K562 (cell line): ENCODE data around the gene DLGAP5. TPM values are rescaled to one million over a fixed set of nuclear protein-coding genes. Genes with fewer than 3 reads are reported as not detected.

Source experiments
- ATAC-seq: fragments of 200-7000 bp; cut with Tn5 transposase; 3 replicates; pipeline ENCODE4 v1.9.1; 2020; ENCODE audit warnings: moderate library complexity
- BruUV-seq: library from RNA; stranded (reverse); fragments of 400-500 nt; replicated peaks from 2 replicates; lab custom pipeline; 2021; lab: Mats Ljungman, UMichigan
- CTCF ChIA-PET: fragments of 300-600 bp; formaldehyde crosslinking; extraction: SDS; loops from one replicate; lab custom pipeline; 2021; ENCODE audit warnings: low intra/inter-chr PET ratio; lab: Yijun Ruan, JAX
- POLR2A ChIA-PET: fragments of 300-600, 350-650 bp; sonication (Branson Sonifier 250); formaldehyde crosslinking; extraction: SDS; loops from one replicate; lab custom pipeline; 2021; ENCODE audit warnings: antibody characterized with exemption, inconsistent platforms; lab: Yijun Ruan, JAX
- DNase-seq, 4 experiments: peaks; one replicate each; pipeline versions ENCODE4 v3.0.0 to v3.0.0-alpha.2; 2011 to 2018; ENCODE audit warnings: low spot score in 3 of 4, mixed read lengths in 3 of 4; ENCODE audit errors: extremely low read depth in 1 of 4
- FAIRE-seq: peaks from 2 replicates; lab custom pipeline; 2011; peaks lifted over from hg19 to GRCh38; lab: Jason Lieb, UNC
- H2AFZ ChIP-seq: 2 replicates; pipeline ENCODE4 v1.6.0; 2011; ENCODE audit warnings: low read depth, low read length, control low read depth, inconsistent platforms
- H3K27ac ChIP-seq: fragments of 200-600 bp; 3 replicates; pipeline ENCODE4 v1.8.0; 2011; ENCODE audit warnings: low read depth, mild to moderate bottlenecking, control low read depth, inconsistent platforms, low read length, moderate library complexity, mixed read lengths; ENCODE audit errors: extremely low read depth
- H3K27me3 ChIP-seq, 2 experiments: fragments of 300-600 bp in 1 of 2; 2 replicates in 1 of 2; 3 replicates in 1 of 2; pipeline versions ENCODE4 v1.6.0 to v1.8.0; 2011; ENCODE audit warnings: inconsistent platforms in 2 of 2, low read length in 2 of 2, mild to moderate bottlenecking in 1 of 2, mixed read lengths in 1 of 2, moderate library complexity in 1 of 2; ENCODE audit not compliant: control insufficient read depth in 2 of 2, insufficient read depth in 2 of 2
- H3K36me3 ChIP-seq: fragments of 300-600 bp; 3 replicates; pipeline ENCODE4 v1.8.0; 2011; ENCODE audit warnings: mild to moderate bottlenecking, low read length, inconsistent platforms; ENCODE audit not compliant: control insufficient read depth, insufficient read depth
- H3K4me1 ChIP-seq, 2 experiments: fragments of 200-600 bp in 1 of 2; replicated peaks in 1 of 2; 2 replicates in 1 of 2; 3 replicates in 1 of 2; pipeline versions ENCODE4 v1.5.1 to v1.8.0; 2011; ENCODE audit warnings: inconsistent platforms in 2 of 2, low read length in 2 of 2, mild to moderate bottlenecking in 1 of 2, mixed read lengths in 1 of 2, moderate library complexity in 1 of 2; ENCODE audit not compliant: control insufficient read depth in 2 of 2, insufficient read depth in 2 of 2
- H3K4me2 ChIP-seq: 2 replicates; pipeline ENCODE4 v1.6.1; 2011; ENCODE audit warnings: low read length, control low read depth, inconsistent platforms, mixed read lengths; ENCODE audit not compliant: insufficient read depth
- H3K4me3 ChIP-seq: fragments of 200-600 bp; sonication (generic), shearing (Covaris generic); 2 replicates; pipeline ENCODE4 v1.5.1; 2016; ENCODE audit warnings: control low read depth, inconsistent platforms
- H3K79me2 ChIP-seq: fragments of 200-600 bp; 3 replicates; pipeline ENCODE4 v1.8.0; 2011; ENCODE audit warnings: low read length, inconsistent platforms; ENCODE audit not compliant: control insufficient read depth, insufficient read depth
- H3K9ac ChIP-seq, 2 experiments: 2 replicates each; pipeline versions ENCODE4 v1.6.0 to v1.6.1; 2011; ENCODE audit warnings: low read depth in 2 of 2, low read length in 2 of 2, control low read depth in 1 of 2, inconsistent platforms in 1 of 2, mild to moderate bottlenecking in 1 of 2, mixed read lengths in 1 of 2; ENCODE audit not compliant: insufficient read depth in 1 of 2
- H3K9me1 ChIP-seq: one replicate; pipeline ENCODE4 v1.6.0; 2011; ENCODE audit warnings: inconsistent platforms, mild to moderate bottlenecking, low read length, moderate library complexity; ENCODE audit not compliant: control insufficient read depth, insufficient read depth
- H3K9me3 ChIP-seq: replicated peaks from 2 replicates; pipeline ENCODE4 v1.5.1; 2011; ENCODE audit warnings: low read depth, low read length, inconsistent platforms; ENCODE audit not compliant: control insufficient read depth, insufficient read depth
- H4K20me1 ChIP-seq: replicated peaks from 2 replicates; pipeline ENCODE4 v1.6.1; 2011; ENCODE audit warnings: low read length, inconsistent platforms, mixed read lengths; ENCODE audit not compliant: control insufficient read depth, insufficient read depth
- BCL6 ChIP-seq: fragments of 250-450 bp; sonication (Bioruptor Pico); IDR thresholded peaks from 2 replicates; pipeline ENCODE4 v1.4.0; 2020
- BHLHE40 ChIP-seq: IDR thresholded peaks from 2 replicates; pipeline ENCODE4 v1.6.1; 2011; ENCODE audit warnings: low read length, improper control_type of control experiment
- CBX2 ChIP-seq: fragments of 200-600 bp; sonication (generic); IDR thresholded peaks from one replicate; pipeline ENCODE4 v1.6.1; 2012; ENCODE audit warnings: mild to moderate bottlenecking, low read length, inconsistent platforms; ENCODE audit not compliant: insufficient read depth, poor library complexity, severe bottlenecking
- CXXC5 ChIP-seq: fragments of 250-450 bp; sonication (Bioruptor Pico); IDR thresholded peaks from 2 replicates; pipeline ENCODE4 v1.8.0; 2022; ENCODE audit warnings: inconsistent platforms, mild to moderate bottlenecking, moderate library complexity
- DIDO1 ChIP-seq: fragments of 450-650 bp; IDR thresholded peaks from 2 replicates; pipeline ENCODE4 v1.6.1; 2016; ENCODE audit warnings: low read depth, missing biosample characterization, missing genetic modification characterization
- ETV1 ChIP-seq: fragments of 450-650 bp; conservative IDR thresholded peaks from 2 replicates; pipeline ENCODE4 v1.6.1; 2016; ENCODE audit warnings: missing genetic modification characterization, control low read depth, low read depth, missing compliant biosample characterization
- HNRNPLL ChIP-seq: fragments of 200-400 bp; formaldehyde crosslinking; IDR thresholded peaks from 2 replicates; pipeline ENCODE4 v1.6.1; 2017; ENCODE audit warnings: low read length, low read depth, mild to moderate bottlenecking; ENCODE audit not compliant: poor library complexity, severe bottlenecking
- JUN ChIP-seq, 2 experiments: sonication (generic) in 1 of 2; formaldehyde crosslinking in 1 of 2; IDR thresholded peaks; 2 replicates each; pipeline versions ENCODE4 v1.6.1 to v1.8.0; 2012 to 2022; ENCODE audit warnings: borderline replicate concordance in 2 of 2, mild to moderate bottlenecking in 2 of 2, improper control_type of control experiment in 1 of 2, low read depth in 1 of 2, low read length in 1 of 2, missing genetic modification reagents in 1 of 2
- KHSRP ChIP-seq: fragments of 450-650 bp; IDR thresholded peaks from 2 replicates; pipeline ENCODE4 v1.6.1; 2017
- MTA1 ChIP-seq: fragments of 450-650 bp; IDR thresholded peaks from 2 replicates; pipeline ENCODE4 v1.6.1; 2017; ENCODE audit warnings: borderline replicate concordance
- NCOA6 ChIP-seq: fragments of 450-650 bp; IDR thresholded peaks from 2 replicates; pipeline ENCODE4 v1.6.1; 2017; ENCODE audit warnings: mild to moderate bottlenecking
- NFIX ChIP-seq: fragments of 250-450 bp; sonication (Bioruptor Pico); IDR thresholded peaks from 2 replicates; pipeline ENCODE4 v1.4.0; 2020; ENCODE audit warnings: low read depth, mild to moderate bottlenecking, moderate library complexity
- NFYB ChIP-seq: IDR thresholded peaks from 2 replicates; pipeline ENCODE4 v1.6.1; 2011; ENCODE audit warnings: mild to moderate bottlenecking, moderate library complexity; ENCODE audit not compliant: insufficient read length; ENCODE audit errors: extremely low read depth
- PRPF4 ChIP-seq: fragments of 200-400 bp; formaldehyde crosslinking; IDR thresholded peaks from one replicate; pipeline ENCODE4 v1.6.1; 2017; ENCODE audit warnings: low read length, low read depth, mild to moderate bottlenecking; ENCODE audit not compliant: insufficient read depth, poor library complexity, severe bottlenecking
- SMAD1 ChIP-seq: fragments of 150-350 bp; IDR thresholded peaks from 2 replicates; pipeline ENCODE4 v1.6.1; 2014; ENCODE audit warnings: low read length, low read depth; ENCODE audit not compliant: partially characterized antibody
- THRAP3 ChIP-seq: fragments of 450-650 bp; IDR thresholded peaks from 2 replicates; pipeline ENCODE4 v1.6.1; 2016; ENCODE audit warnings: mild to moderate bottlenecking, inconsistent platforms, borderline replicate concordance
- ZBTB8A ChIP-seq: fragments of 450-650 bp; IDR thresholded peaks from 2 replicates; pipeline ENCODE4 v1.6.1; 2018; ENCODE audit warnings: mild to moderate bottlenecking, moderate library complexity; ENCODE audit not compliant: partially characterized antibody
- ZNF121 ChIP-seq: sonication (generic); formaldehyde crosslinking; conservative IDR thresholded peaks from 2 replicates; pipeline ENCODE4 v1.8.0; 2022; ENCODE audit warnings: missing genetic modification reagents
- WGBS: fragments of 100-300 bp; shearing (Covaris generic); methylation state at CpG from one replicate; pipeline ENCODE4 v1.1.6; 2016; ENCODE audit warnings: low coverage, mixed read lengths; ENCODE audit not compliant: insufficient coverage; ENCODE audit errors: missing lambda C conversion rate; 5-methylcytosine and 5-hydroxymethylcytosine counted together
- in situ Hi-C: fragments of 300-500 bp; cut with MboI; formaldehyde crosslinking; loops from 4 replicates; pipeline ENCODE4 v1.15.0; 2018; ENCODE audit warnings: inconsistent platforms, mixed read lengths
- intact Hi-C: fragments of 100-400 bp; cut with micrococcal nuclease; formaldehyde crosslinking; loops from 2 replicates; pipeline ENCODE4 v1.14.2; 2022
- polyA plus RNA-seq, 8 experiments: library from polyadenylated mRNA; depleted of rRNA in 4 of 8; stranded (reverse) in 5 of 8; unstranded in 3 of 8; fragments of >200 nt; fragmentation: Nextera tagmentation in 2 of 8; fragmentation: Illumina TruSeq in 1 of 8; extraction: Ambion mirVana in 2 of 8; extraction: Trizol in 1 of 8; gene quantifications; 2 replicates each; pipeline versions ENCODE4 v1.2.1 to v1.2.3, GENCODE V29; 2011 to 2014; ENCODE audit warnings: inconsistent platforms in 1 of 8, missing spikeins in 1 of 8
- total RNA-seq, 7 experiments: library from RNA; depleted of rRNA in 6 of 7; stranded (reverse); fragments of >200 nt in 6 of 7; fragmentation: Illumina TruSeq in 2 of 7; extraction: Trizol in 2 of 7; gene quantifications; 2 replicates each; pipeline versions ENCODE4 v1.2.1 to v1.2.3, GENCODE V29; 2011 to 2021; ENCODE audit warnings: low replicate concordance in 1 of 7
- TF ChIP-seq, protein P1 (sequence below): fragments of 450-650 bp; IDR thresholded peaks from 2 replicates; pipeline ENCODE4 v1.6.1; 2017; ENCODE audit warnings: antibody characterized with exemption, mild to moderate bottlenecking

Gene DLGAP5
- total and polyA plus RNA-seq, 9 of the 15 experiments (the other 6 are each of a cell fraction or from before 2014, with no cell fraction given), result 39.1 to 80.0 (median 59.9) TPM

DNA sequence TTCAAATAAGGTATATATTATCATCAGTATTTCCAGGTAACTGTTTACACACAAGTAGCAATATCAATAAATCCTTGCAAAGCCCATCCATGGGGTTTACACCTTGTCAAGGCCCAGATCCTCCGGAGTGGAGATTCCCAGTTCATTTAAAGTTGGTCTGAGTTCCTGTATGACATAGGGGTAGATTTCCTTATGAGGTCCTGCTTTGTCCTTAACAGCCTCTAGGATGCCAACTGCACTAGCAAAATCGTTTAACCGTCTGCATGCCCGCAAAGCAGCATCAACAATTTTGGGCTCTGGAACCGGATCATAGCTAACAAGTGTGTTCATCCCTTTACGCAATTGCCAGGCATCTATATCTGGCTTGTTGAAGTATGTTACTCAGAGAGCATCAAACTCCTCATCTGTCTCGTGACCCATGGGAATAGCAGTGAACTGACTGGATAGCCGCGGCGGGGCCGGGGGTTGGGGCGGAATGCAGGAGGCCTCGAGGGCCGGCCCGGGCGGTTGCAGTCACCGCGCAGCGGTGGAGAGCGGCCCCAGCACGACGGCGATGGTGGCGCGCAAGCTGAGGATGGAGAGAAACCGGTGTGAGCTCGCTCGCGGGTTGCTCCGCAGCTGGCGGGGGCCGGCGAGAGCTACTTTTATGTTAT lies 49.3 kb upstream of the DLGAP5 start:
- Histone ChIP-seq H3K36me3 (no peaks in the 10 kb centered on the region), H3K9me1 (no peaks in the 10 kb centered on the region), H3K9ac (no peak overlapping the region), H3K4me2 (no peak overlapping the region), H3K4me1 (peaks cover 0 to 3% of the 10 kb centered on the region in 2 experiments; a peak in 2 of 5 replicates), H2AFZ (no peak overlapping the region), H3K27ac (no peak overlapping the region), H4K20me1 (no peaks in the 10 kb centered on the region), H3K27me3 (peaks cover 0 to 3% of the 10 kb centered on the region in 2 experiments; a peak in 1 of 5 replicates), H3K4me3 (no peak overlapping the region), H3K79me2 (no peaks in the 10 kb centered on the region), H3K9me3 (no peaks in the 10 kb centered on the region)
- CTCF ChIA-PET, result no interaction called here
- in situ Hi-C loops (no loop called here), intact Hi-C loops (no loop called here)
- no peak for ATAC-seq
- TF ChIP-seq DIDO1 (tag) (no peak), BCL6 (no peak), MTA1 (no peak), NCOA6 (no peak), SMAD1 (no peak), KHSRP (no peak), HNRNPLL (no peak), THRAP3 (no peak), NFYB (no peak), ZBTB8A (no peak), ETV1 (tag) (no peak), CXXC5 (CRISPR knock-in tag) (no peak), PRPF4 (no peak), BHLHE40 (no peak), NFIX (no peak), JUN (IDR thresholded peaks at IDR 0.05; ENCODE audit: borderline replicate concordance, low read depth, low read length) (no peak), JUN (CRISPR knock-in tag; IDR thresholded peaks at IDR 0.05; ENCODE audit: borderline replicate concordance) (no peak), ZNF121 (CRISPR knock-in tag) (no peak), CBX2 (no peak)
- TF ChIP-seq, protein P1, sequence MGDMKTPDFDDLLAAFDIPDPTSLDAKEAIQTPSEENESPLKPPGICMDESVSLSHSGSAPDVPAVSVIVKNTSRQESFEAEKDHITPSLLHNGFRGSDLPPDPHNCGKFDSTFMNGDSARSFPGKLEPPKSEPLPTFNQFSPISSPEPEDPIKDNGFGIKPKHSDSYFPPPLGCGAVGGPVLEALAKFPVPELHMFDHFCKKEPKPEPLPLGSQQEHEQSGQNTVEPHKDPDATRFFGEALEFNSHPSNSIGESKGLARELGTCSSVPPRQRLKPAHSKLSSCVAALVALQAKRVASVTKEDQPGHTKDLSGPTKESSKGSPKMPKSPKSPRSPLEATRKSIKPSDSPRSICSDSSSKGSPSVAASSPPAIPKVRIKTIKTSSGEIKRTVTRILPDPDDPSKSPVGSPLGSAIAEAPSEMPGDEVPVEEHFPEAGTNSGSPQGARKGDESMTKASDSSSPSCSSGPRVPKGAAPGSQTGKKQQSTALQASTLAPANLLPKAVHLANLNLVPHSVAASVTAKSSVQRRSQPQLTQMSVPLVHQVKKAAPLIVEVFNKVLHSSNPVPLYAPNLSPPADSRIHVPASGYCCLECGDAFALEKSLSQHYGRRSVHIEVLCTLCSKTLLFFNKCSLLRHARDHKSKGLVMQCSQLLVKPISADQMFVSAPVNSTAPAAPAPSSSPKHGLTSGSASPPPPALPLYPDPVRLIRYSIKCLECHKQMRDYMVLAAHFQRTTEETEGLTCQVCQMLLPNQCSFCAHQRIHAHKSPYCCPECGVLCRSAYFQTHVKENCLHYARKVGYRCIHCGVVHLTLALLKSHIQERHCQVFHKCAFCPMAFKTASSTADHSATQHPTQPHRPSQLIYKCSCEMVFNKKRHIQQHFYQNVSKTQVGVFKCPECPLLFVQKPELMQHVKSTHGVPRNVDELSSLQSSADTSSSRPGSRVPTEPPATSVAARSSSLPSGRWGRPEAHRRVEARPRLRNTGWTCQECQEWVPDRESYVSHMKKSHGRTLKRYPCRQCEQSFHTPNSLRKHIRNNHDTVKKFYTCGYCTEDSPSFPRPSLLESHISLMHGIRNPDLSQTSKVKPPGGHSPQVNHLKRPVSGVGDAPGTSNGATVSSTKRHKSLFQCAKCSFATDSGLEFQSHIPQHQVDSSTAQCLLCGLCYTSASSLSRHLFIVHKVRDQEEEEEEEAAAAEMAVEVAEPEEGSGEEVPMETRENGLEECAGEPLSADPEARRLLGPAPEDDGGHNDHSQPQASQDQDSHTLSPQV, result no peak
- 38% methylated on average over 23 of the region's 33 CpGs for WGBS
- no peak for DNase-seq
- no peak for FAIRE-seq
- POLR2A ChIA-PET, result no interaction called here
- BruUV-seq, result no TSS peak
